GM12878 (cell line): ENCODE results near the gene ZNF230.

Experiments used
- BHLHE40 ChIP-seq, 2 experiments: fragments of 450-650 bp in 1 of 2; IDR thresholded peaks; 2 replicates each; pipeline ENCODE4 v1.6.1; 2011 to 2017; ENCODE audit warnings: low read depth in 2 of 2, borderline replicate concordance in 1 of 2, improper control_type of control experiment in 1 of 2, low read length in 1 of 2, mild to moderate bottlenecking in 1 of 2
- CEBPB ChIP-seq, 2 experiments: fragments of 150-350 bp in 1 of 2; IDR thresholded peaks; 2 replicates each; pipeline ENCODE4 v1.6.1; 2012 to 2014; ENCODE audit warnings: low read depth in 2 of 2, low read length in 2 of 2, borderline replicate concordance in 1 of 2, inconsistent platforms in 1 of 2
- EED ChIP-seq: sonication (generic); IDR thresholded peaks from 2 replicates; pipeline ENCODE4 v1.6.1; 2016; ENCODE audit warnings: antibody characterized with exemption, low read depth
- EP300 ChIP-seq, 2 experiments: fragments of 150-350 bp in 1 of 2; IDR thresholded peaks; 2 replicates each; pipeline ENCODE4 v1.6.1; 2011 to 2012; ENCODE audit warnings: low read depth in 2 of 2, low read length in 2 of 2, borderline replicate concordance in 1 of 2, improper control_type of control experiment in 1 of 2, inconsistent platforms in 1 of 2; ENCODE audit not compliant: control insufficient read depth in 1 of 2
- FOS ChIP-seq: IDR thresholded peaks from 3 replicates; pipeline ENCODE4 v1.6.1; 2011; ENCODE audit warnings: borderline replicate concordance; ENCODE audit not compliant: insufficient read length; ENCODE audit errors: extremely low read depth
- GATAD2B ChIP-seq: fragments of 450-650 bp; conservative IDR thresholded peaks from 2 replicates; pipeline ENCODE4 v1.6.1; 2017; ENCODE audit warnings: low read depth, mild to moderate bottlenecking, moderate library complexity
- IRF3 ChIP-seq: fragments of 450-650 bp; IDR thresholded peaks from 2 replicates; pipeline ENCODE4 v1.6.1; 2014; ENCODE audit warnings: mild to moderate bottlenecking
- POLR2AphosphoS2 ChIP-seq: IDR thresholded peaks from 2 replicates; pipeline ENCODE4 v1.6.1; 2011; ENCODE audit warnings: low read depth, mild to moderate bottlenecking, low read length, improper control_type of control experiment, moderate library complexity
- REST ChIP-seq: IDR thresholded peaks from 2 replicates; pipeline ENCODE4 v1.6.1; 2012; ENCODE audit warnings: mild to moderate bottlenecking, low read depth, low read length
- ZNF24 ChIP-seq: fragments of 450-650 bp; IDR thresholded peaks from 2 replicates; pipeline ENCODE4 v1.6.1; 2017; ENCODE audit warnings: antibody characterized with exemption, mild to moderate bottlenecking
- TF ChIP-seq, protein P1 (sequence below), 3 experiments: IDR thresholded peaks in 2 of 3; conservative IDR thresholded peaks in 1 of 3; 2 replicates each; pipeline ENCODE4 v1.5.1; 2011; ENCODE audit warnings: low read depth in 3 of 3, low read length in 3 of 3, mild to moderate bottlenecking in 3 of 3, control low read depth in 2 of 3, moderate library complexity in 2 of 3, inconsistent platforms in 1 of 3, mixed read lengths in 1 of 3; ENCODE audit not compliant: control insufficient read depth in 2 of 3, insufficient read depth in 1 of 3; ENCODE audit errors: extremely low read depth in 1 of 3
- TF ChIP-seq, protein P2 (sequence below): IDR thresholded peaks from 2 replicates; pipeline ENCODE4 v1.6.1; 2011; ENCODE audit warnings: borderline replicate concordance, low read depth, mild to moderate bottlenecking, moderate library complexity, low read length; ENCODE audit not compliant: insufficient read depth, poor library complexity, severe bottlenecking

- TF ChIP-seq, protein P1, sequence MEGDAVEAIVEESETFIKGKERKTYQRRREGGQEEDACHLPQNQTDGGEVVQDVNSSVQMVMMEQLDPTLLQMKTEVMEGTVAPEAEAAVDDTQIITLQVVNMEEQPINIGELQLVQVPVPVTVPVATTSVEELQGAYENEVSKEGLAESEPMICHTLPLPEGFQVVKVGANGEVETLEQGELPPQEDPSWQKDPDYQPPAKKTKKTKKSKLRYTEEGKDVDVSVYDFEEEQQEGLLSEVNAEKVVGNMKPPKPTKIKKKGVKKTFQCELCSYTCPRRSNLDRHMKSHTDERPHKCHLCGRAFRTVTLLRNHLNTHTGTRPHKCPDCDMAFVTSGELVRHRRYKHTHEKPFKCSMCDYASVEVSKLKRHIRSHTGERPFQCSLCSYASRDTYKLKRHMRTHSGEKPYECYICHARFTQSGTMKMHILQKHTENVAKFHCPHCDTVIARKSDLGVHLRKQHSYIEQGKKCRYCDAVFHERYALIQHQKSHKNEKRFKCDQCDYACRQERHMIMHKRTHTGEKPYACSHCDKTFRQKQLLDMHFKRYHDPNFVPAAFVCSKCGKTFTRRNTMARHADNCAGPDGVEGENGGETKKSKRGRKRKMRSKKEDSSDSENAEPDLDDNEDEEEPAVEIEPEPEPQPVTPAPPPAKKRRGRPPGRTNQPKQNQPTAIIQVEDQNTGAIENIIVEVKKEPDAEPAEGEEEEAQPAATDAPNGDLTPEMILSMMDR (IDR thresholded peaks at IDR 0.05 in 2 of 3, conservative IDR thresholded peaks at IDR 0.05 in 1 of 3; ENCODE audit: control insufficient read depth in 2 of 3, extremely low read depth in 1 of 3, insufficient read depth in 1 of 3, low read depth in 3 of 3, low read length in 3 of 3): no peak
- TF ChIP-seq EP300 (IDR thresholded peaks at IDR 0.05; ENCODE audit: borderline replicate concordance in 1 of 2, control insufficient read depth in 1 of 2, low read depth in 2 of 2, low read length in 2 of 2) (no peak), FOS (no peak), BHLHE40 (IDR thresholded peaks at IDR 0.05; ENCODE audit: borderline replicate concordance in 1 of 2, low read depth in 2 of 2, low read length in 1 of 2) (no peak), POLR2AphosphoS2 (no peak), IRF3 (no peak), GATAD2B (no peak), CEBPB (IDR thresholded peaks at IDR 0.05; ENCODE audit: borderline replicate concordance in 1 of 2, low read depth in 2 of 2, low read length in 2 of 2) (no peak), REST (no peak), ZNF24 (no peak), EED (no peak)
- TF ChIP-seq, protein P2, sequence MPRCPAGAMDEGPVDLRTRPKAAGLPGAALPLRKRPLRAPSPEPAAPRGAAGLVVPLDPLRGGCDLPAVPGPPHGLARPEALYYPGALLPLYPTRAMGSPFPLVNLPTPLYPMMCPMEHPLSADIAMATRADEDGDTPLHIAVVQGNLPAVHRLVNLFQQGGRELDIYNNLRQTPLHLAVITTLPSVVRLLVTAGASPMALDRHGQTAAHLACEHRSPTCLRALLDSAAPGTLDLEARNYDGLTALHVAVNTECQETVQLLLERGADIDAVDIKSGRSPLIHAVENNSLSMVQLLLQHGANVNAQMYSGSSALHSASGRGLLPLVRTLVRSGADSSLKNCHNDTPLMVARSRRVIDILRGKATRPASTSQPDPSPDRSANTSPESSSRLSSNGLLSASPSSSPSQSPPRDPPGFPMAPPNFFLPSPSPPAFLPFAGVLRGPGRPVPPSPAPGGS: no peak
Observed at GRCh38 chr19:44055870-44056269, 53.1 kb downstream of the ZNF230 start.
